DND-41 (cell line): ENCODE results near the gene SPRY2.

Experiments used
- EZH2 ChIP-seq: IDR thresholded peaks from 3 replicates; pipeline ENCODE4 v1.6.1; 2012; ENCODE audit warnings: borderline replicate concordance, low read depth, mild to moderate bottlenecking, moderate library complexity, low read length, inconsistent platforms; ENCODE audit not compliant: severe bottlenecking
- TF ChIP-seq, protein P1 (sequence below): IDR thresholded peaks from 2 replicates; pipeline ENCODE4 v1.5.1; 2012; ENCODE audit warnings: borderline replicate concordance, low read length, moderate library complexity, mild to moderate bottlenecking; ENCODE audit not compliant: poor library complexity, severe bottlenecking; ENCODE audit errors: extremely low read depth

DNA sequence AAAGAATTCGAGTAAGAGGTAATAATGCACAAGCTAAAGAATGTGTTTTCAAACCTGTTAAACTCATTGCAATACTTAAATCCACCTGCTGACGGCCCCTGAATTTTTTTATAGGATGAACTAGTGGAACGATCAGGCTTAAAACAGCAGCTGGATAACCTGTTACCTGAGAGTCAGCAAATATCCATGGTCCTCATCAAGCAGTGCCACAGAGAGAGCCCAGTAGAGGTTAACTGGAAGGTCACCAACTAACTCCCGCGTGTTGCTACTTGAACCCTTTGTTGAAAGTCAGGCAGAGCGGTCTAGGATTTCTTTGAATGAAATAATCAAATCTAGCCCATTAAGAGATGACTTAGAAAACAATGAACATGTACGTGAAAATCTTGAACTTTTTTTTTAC is 47.6 kb upstream of the SPRY2 start:
- TF ChIP-seq, protein P1, sequence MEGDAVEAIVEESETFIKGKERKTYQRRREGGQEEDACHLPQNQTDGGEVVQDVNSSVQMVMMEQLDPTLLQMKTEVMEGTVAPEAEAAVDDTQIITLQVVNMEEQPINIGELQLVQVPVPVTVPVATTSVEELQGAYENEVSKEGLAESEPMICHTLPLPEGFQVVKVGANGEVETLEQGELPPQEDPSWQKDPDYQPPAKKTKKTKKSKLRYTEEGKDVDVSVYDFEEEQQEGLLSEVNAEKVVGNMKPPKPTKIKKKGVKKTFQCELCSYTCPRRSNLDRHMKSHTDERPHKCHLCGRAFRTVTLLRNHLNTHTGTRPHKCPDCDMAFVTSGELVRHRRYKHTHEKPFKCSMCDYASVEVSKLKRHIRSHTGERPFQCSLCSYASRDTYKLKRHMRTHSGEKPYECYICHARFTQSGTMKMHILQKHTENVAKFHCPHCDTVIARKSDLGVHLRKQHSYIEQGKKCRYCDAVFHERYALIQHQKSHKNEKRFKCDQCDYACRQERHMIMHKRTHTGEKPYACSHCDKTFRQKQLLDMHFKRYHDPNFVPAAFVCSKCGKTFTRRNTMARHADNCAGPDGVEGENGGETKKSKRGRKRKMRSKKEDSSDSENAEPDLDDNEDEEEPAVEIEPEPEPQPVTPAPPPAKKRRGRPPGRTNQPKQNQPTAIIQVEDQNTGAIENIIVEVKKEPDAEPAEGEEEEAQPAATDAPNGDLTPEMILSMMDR: no peak
- no peak for TF ChIP-seq EZH2
